ENCODE measurements around the gene RBM17.
"Not testable (repeated sequence)": the region's sequence is repeated elsewhere in the genome, so short reads cannot be mapped to it uniquely, and the experiment has no call there.

Gene RBM17

DNA sequence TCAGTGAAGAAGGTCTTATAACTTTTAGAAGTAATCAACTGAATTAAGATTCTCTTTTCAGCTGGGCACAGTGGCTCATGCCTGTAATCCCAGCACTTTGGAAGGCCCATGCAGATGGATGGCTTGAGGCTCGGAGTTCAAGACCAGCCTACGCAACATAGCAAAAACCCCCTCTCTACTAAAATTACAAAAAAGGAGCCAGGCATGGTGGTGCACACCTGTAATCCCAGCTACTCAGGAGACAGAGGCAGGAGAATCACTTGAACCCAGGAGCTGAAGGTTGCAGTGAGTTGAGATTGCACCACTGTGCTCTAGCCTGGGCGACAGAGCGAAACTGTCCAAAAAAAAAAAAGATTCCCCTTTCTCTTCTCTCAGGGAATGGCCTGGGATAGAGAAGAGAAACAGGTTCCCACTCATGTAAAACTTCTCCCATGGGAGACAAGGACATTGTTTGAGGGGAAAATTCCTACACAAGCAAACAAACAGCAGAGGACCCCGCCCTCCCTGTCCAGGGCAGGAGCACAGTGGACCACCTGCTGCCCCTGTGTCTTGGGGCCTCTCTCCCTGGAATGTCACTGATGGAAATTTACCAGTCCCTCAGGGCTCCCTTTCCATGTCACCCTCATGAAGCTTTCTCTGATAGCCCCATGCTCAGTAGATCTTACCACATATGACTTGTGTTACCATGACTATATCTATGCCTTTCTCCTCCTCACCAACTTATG, 32.3 kb upstream of the RBM17 start:
- DNase-seq: no peak

GRCh38 chr10:6058682-6059475, 30.0 kb upstream of the RBM17 start:
- DNase-seq: no peak

DNA sequence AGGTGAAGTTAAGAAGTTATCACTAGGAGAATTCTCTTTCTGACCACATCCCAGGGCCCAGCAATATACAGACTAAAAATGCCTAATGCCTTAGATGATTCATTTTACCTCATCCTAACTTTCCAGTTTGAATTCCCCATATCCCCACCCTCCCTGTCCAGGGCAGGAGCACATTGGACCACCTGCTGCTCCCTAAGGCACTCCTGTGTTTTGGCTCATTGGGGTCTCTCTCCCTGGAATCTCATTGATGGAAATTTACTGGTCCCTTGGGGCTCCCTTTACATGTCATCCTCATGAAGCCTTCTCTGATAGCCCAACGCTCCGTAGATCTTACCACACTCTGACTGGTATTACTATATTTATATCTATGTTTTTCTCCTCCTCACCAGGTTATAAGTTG, 29.3 kb upstream of the RBM17 start:
- DNase-seq: no peak

- no peak for DNase-seq
These were observed 27.8 kb upstream of the RBM17 start for GRCh38 chr10:6061056-6061455.

- DNase-seq: peak; percentile 36 to 82 (median 62)
These were observed 26.6 kb upstream of the RBM17 start, which contains the start of gene IL2RA for GRCh38 chr10:6062101-6062771. Gene IL2RA (minus strand): TSS chr10:6062367. CDS start chr10:6062151, 216 bp downstream.

DNA sequence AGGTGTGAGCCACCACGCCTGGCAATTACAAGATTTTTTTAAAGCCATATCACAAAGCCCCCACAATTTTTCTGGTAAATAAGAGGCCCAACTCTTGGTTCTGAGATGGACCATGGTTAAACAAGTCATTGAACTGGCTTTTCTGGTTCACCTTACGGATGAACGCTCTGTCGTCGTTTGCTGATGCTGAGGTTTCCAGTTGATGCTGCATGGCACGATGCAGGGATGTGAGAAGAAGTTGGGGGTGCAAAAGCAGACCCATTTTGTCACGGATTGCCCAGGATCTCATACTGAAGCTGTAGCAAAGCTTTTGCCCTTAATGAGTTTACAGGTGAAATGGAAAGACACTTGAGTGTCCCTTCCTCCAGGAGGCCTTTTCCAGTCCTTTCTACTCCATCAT, 24.7 kb upstream of the RBM17 start:
- DNase-seq: no peak

- not testable (repeated sequence) for DNase-seq
These were observed 24.1 kb upstream of the RBM17 start for GRCh38 chr10:6064726-6065125.

DNA sequence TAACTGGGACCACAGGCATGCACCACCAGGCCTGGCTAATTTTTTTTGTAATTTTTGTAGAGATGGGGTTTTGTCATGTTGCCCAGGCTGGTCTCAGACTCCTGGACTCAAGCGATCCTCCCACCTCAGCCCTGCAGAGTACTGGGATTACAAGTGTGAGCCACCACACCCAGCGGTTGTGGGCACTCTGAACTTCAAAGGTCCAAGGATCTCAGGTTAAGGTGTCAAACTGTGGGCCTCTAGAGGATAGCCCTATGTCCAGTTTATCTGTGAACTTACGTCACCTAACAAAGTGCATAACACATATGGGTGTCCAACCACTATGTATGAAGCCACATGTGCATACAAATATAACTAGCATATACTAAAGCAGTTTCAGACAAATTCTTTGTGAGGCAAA, 23.4 kb upstream of the RBM17 start:
- no peak for DNase-seq

- DNase-seq: no peak
These were observed 23.0 kb upstream of the RBM17 start for GRCh38 chr10:6065835-6066234.

DNA sequence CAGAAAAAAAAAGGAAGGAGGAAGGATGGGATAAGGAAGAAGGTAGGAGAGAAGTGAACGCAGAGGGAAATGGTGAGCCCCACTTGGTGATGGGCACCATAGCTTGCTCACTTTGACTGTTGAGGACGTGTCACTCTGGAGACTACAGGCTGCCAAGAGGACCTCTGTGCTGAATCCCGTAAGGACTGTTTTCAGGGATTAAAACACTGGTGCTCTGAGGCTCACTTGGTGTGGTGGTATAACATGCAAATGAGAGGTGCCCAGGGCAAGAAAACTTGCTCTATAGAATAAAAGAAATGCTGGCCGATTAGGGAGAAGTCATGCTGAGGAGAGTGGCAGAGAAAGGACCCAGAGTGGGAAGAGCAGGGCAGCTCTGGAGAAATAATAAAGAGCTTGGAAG, 21.4 kb upstream of the RBM17 start:
- no peak for DNase-seq

- DNase-seq: no peak
These were observed 20.8 kb upstream of the RBM17 start for GRCh38 chr10:6068006-6068405.

- peak; percentile 13 to 70 (median 53) for DNase-seq
These were observed 20.4 kb upstream of the RBM17 start for GRCh38 chr10:6068422-6068821.

- peak in 3 of 6 experiments; percentile 43 to 57 (median 49) for DNase-seq
These were observed 19.5 kb upstream of the RBM17 start for GRCh38 chr10:6069081-6069931.

DNA sequence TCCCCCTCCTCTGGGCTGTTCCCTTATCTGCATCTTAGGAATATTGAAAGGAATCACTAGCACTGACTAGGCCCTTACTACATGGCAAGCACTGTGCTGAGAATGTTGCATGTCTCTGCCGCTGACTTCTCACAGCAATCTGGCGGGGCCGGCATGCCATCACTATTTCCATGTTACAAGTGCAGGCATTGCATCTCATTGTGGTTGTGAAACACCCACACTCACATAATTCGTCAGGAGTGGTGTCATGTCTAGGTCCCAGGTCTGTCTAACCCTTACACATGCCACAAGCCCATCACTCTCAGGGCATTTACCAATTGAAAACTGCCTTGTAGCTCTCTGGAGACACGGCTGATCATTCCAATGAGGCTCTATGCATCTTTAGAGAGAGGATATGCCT, 18.2 kb upstream of the RBM17 start:
- no peak for DNase-seq

DNA sequence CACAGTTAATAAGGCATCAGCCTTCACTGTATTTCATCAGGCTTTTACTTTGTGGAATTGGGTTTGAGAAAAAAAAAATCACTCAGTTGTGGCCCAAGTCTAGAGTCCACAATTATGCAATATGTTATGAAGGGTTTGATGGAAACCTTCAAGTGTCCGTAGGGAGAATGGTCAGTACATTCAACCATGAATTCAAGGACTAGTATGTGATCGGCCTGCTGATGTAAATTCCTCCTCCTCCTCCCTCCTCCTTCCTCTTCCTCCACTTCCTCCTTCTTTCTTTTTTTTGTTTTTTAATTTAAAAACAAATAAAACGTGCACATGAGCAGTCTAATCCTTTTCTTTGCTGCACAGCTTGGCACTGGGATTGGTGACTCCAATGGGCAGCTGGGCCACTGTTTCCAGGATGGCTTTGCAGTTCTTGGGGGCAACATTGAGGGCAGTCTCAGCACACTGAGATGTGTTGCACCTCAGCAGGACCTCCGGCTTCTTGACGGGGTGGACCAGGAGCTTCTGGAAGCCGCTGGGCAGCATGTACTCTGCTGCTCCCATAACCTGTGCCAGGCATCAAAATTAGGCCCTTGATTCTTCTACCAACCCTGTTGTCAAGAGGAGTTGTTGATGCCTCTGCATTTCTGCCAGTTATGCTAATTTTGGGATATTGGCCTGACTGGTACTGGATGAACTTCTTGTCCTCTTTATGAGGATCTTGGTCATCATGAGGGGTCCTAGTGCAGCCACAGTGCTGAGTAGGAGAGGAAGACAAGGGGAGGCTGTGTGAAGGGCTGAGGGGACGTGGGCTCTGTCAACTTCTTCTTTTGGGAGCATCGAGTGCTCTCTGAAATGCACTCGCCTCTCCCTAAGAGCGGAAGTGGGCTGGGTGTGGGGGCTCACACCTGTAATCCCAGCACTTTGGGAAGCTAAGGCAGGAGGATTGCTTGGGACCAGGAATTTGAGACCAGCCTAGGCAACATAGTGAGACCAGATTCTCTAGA, 17.4 kb upstream of the RBM17 start:
- no peak for DNase-seq

DNA sequence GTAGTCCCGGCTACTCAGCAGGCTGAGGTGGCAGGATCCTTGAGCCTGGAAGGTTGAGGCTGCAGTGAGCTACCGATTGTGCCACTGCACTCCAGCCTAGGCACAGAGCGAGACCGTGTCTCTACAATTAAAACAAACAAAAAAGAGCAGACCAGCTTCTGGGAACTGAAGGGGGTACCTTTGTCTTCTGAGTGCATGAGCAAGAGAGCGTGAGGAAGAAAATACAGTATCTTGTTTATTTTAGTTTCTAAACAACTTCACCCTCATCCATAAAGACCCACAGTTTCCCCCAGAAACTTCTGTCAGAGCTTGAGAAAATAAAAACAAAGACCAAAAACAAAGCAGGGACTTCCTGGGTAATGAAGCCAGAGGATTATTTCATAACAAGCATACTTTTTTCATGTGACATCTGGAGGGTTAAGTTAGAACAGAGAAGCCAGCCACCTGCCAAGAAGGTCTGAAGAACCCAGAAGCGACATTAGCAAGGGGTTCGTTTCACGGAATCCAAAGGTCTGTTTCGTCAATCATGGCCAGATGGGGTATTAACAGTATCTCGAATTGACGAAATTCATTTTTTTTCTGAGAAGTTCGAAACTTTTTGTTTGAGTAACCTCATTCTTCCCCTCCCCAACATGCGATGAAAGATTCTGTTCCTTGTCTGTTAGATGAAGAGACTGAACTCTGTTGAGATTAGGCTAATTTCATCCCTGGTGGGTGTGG, 16.5 kb upstream of the RBM17 start:
- peak in 1 of 6 experiments; percentile 7 for DNase-seq

- DNase-seq: no peak
These were observed 14.1 kb upstream of the RBM17 start for GRCh38 chr10:6074489-6075301.

- no peak for DNase-seq
These were observed 11.7 kb upstream of the RBM17 start for GRCh38 chr10:6077071-6077675.

DNA sequence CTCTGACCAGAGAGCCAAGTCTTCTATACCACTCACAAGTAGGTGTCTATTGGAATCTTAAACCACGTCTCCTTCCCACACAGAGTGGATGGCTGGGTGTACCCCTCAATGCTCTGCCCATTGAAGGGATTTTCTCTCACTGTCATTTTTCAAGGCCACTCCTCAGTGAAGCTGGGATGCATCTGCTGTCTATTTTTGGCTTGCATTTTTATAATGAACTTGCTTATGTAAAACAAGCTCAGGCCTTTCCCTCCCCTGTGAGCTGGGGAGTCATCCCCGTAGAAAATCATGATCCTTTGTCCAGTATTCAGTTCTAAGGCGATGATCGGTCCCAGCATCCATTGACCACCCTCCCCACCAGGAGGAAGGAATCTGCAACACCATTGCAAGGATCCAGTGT, 9.8 kb upstream of the RBM17 start:
- DNase-seq: no peak

All from stimulated activated naive CD4-positive, alpha-beta T cell (primary cell).